ENCODE data around the gene IFRD2. TPM values are rescaled to one million over a fixed set of nuclear protein-coding genes. Genes with fewer than 3 reads are reported as not detected.

The IFRD2 gene
- total and polyA plus RNA-seq, 2 donors (not counting 1 experiment from before 2014, with no cell fraction given), result 28.1 to 51.0 TPM

DNA sequence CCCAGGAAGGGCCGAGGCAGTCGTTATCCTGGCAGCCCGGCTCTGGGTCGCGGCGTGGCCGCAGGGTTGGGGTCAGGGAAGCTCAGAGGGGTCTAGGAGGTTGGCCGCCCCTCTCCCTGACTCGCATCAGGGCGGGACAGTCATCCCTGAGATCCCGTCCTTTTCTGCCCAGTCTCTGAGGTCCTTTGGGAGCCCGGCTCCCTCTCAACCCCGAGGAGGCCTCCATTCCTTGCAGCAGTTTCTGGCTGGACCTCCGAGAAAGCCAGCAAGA, 29.8 kb upstream of the IFRD2 start:
- Histone ChIP-seq H3K27me3 (ENCODE audit: control insufficient read depth, insufficient read depth, low read length) (no peaks in the 10 kb centered on the region), H2AFZ (ENCODE audit: low read length) (peak overlapping the region; percentile 48), H3K4me2 (ENCODE audit: extremely low read depth, insufficient read depth, low read length) (peak overlapping the region; percentile 54), H3K4me1 (ENCODE audit: control insufficient read depth, extremely low read depth, insufficient read depth, low read length) (peaks cover 7% of the 10 kb centered on the region), H4K20me1 (ENCODE audit: control insufficient read depth, extremely low read depth, insufficient read depth, low read length) (no peaks in the 10 kb centered on the region), H3K36me3 (ENCODE audit: control insufficient read depth, insufficient read depth, low read length) (peaks cover 19% of the 10 kb centered on the region), H3K9me3 (ENCODE audit: control insufficient read depth, insufficient read depth, low read depth, low read length) (no peaks in the 10 kb centered on the region), H3K79me2 (ENCODE audit: control insufficient read depth, insufficient read depth, low read length) (peaks cover 27% of the 10 kb centered on the region), H3K27ac (ENCODE audit: insufficient read depth, low read length) (peak overlapping the region; percentile 99), H3K9ac (ENCODE audit: insufficient read depth, low read length) (peak overlapping the region; percentile 57), H3K4me3 (replicated peaks in 1 of 4; ENCODE audit: control extremely low read depth in 1 of 4, insufficient read depth in 1 of 4, low read depth in 3 of 4, low read length in 4 of 4) (peak overlapping the region; percentile 30 to 69 (median 65))
- no peak for DNase-seq (ENCODE audit: low read depth in 2 of 2)
- no peak for TF ChIP-seq EZH2 (IDR thresholded peaks at IDR 0.05; ENCODE audit: low read length, missing control alignments)

DNA sequence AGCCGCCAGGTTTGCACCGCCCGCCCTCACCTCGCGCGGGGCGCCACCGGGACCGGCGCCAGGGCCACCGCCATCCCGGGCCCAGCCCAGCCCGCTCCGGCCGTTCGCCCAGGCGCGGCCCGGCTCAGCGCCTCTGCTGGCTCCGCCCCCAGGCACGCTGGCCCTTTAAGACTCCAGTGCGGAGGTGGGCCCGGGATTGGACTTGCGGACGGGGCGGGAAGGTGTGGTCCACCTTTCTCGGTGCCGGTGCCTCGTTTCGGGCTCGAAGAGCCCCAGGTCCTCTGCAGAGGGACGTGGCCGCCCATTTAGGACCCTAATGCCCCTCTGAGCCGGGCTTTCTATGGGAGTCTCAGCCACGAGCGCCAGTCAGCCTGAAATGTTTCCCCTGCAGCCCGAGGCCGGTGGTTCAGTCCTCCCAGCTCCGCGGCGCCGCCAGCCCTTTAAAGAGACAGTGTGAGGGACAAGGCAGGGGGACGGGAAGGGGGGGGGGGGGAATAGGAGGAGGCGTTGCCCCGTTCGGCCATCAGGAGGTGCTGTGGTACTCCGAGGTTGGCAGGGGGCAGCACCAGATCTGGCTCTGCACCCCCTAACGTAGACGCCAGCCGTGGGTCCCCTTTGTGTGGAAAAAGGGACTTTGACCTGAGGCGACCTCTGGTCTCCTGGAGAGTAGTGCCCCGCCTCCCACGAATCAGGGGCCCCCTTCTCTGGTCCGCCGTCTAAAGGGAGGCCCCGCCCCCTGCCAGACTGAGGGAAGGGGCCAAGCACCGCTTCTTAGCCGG, 29.3 kb upstream of the IFRD2 start:
- peak; percentile 88 to 89 for DNase-seq (ENCODE audit: low read depth in 2 of 2)
- H3K36me3 ChIP-seq (ENCODE audit: control insufficient read depth, insufficient read depth, low read length), result peaks cover 19% of the 10 kb centered on the region
- no peaks in the 10 kb centered on the region for H3K27me3 ChIP-seq (ENCODE audit: control insufficient read depth, insufficient read depth, low read length)
- H4K20me1 ChIP-seq (ENCODE audit: control insufficient read depth, extremely low read depth, insufficient read depth, low read length), result no peaks in the 10 kb centered on the region
- TF ChIP-seq EZH2 (IDR thresholded peaks at IDR 0.05; ENCODE audit: low read length, missing control alignments), result no peak
- TF ChIP-seq, protein P1, sequence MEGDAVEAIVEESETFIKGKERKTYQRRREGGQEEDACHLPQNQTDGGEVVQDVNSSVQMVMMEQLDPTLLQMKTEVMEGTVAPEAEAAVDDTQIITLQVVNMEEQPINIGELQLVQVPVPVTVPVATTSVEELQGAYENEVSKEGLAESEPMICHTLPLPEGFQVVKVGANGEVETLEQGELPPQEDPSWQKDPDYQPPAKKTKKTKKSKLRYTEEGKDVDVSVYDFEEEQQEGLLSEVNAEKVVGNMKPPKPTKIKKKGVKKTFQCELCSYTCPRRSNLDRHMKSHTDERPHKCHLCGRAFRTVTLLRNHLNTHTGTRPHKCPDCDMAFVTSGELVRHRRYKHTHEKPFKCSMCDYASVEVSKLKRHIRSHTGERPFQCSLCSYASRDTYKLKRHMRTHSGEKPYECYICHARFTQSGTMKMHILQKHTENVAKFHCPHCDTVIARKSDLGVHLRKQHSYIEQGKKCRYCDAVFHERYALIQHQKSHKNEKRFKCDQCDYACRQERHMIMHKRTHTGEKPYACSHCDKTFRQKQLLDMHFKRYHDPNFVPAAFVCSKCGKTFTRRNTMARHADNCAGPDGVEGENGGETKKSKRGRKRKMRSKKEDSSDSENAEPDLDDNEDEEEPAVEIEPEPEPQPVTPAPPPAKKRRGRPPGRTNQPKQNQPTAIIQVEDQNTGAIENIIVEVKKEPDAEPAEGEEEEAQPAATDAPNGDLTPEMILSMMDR (conservative IDR thresholded peaks at IDR 0.05 in 1 of 2, IDR thresholded peaks at IDR 0.05 in 1 of 2; ENCODE audit: low read depth in 1 of 2, low read length in 2 of 2), result peak; percentile 11 to 41
- H3K9me3 ChIP-seq (ENCODE audit: control insufficient read depth, insufficient read depth, low read depth, low read length), result no peaks in the 10 kb centered on the region
- H3K4me3 ChIP-seq (replicated peaks in 1 of 4; ENCODE audit: control extremely low read depth in 1 of 4, insufficient read depth in 1 of 4, low read depth in 3 of 4, low read length in 4 of 4), result peak overlapping the region; percentile 64 to 69 (median 66)
- H3K9ac ChIP-seq (ENCODE audit: insufficient read depth, low read length), result peak overlapping the region; percentile 99
- H3K4me1 ChIP-seq (ENCODE audit: control insufficient read depth, extremely low read depth, insufficient read depth, low read length), result peaks cover 7% of the 10 kb centered on the region
- peak overlapping the region; percentile 95 for H2AFZ ChIP-seq (ENCODE audit: low read length)
- peak overlapping the region; percentile 99 for H3K27ac ChIP-seq (ENCODE audit: insufficient read depth, low read length)
- H3K79me2 ChIP-seq (ENCODE audit: control insufficient read depth, insufficient read depth, low read length), result peaks cover 23% of the 10 kb centered on the region
- peak overlapping the region; percentile 69 for H3K4me2 ChIP-seq (ENCODE audit: extremely low read depth, insufficient read depth, low read length)

DNA sequence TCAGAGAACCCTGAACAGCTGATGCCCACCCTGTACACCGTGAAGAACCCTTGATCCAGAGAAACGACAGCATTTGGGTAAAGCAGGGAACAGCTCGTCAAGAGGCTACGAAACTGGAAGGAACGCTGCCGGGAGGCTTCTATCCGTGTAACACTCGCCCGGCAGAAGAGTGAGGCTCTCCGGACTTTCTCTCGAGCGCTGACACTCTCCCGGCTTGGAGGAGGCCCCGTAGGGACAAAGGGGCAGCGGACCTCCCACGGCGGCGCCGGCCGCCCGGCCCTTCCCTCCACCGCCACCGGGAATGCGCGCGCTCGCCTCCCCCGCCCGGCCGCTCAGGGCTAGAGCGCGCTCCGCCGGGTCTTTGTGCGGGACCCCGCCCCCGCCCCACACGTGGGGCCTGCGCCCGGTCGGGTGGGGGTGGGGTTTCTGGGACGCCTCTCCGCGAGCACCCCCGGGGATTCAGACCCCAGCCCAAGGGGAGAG, 28.7 kb upstream of the IFRD2 start:
- peaks cover 23% of the 10 kb centered on the region for H3K79me2 ChIP-seq (ENCODE audit: control insufficient read depth, insufficient read depth, low read length)
- peak overlapping the region; percentile 64 to 84 (median 68) for H3K4me3 ChIP-seq (replicated peaks in 1 of 4; ENCODE audit: control extremely low read depth in 1 of 4, insufficient read depth in 1 of 4, low read depth in 3 of 4, low read length in 4 of 4)
- peak overlapping the region; percentile 99 for H3K9ac ChIP-seq (ENCODE audit: insufficient read depth, low read length)
- H3K4me2 ChIP-seq (ENCODE audit: extremely low read depth, insufficient read depth, low read length), result peak overlapping the region; percentile 87
- no peaks in the 10 kb centered on the region for H3K9me3 ChIP-seq (ENCODE audit: control insufficient read depth, insufficient read depth, low read depth, low read length)
- peak; percentile 65 for DNase-seq (ENCODE audit: low read depth in 2 of 2)
- TF ChIP-seq, protein P1 (conservative IDR thresholded peaks at IDR 0.05 in 1 of 2, IDR thresholded peaks at IDR 0.05 in 1 of 2; ENCODE audit: low read depth in 1 of 2, low read length in 2 of 2), result no peak
- no peak for TF ChIP-seq EZH2 (IDR thresholded peaks at IDR 0.05; ENCODE audit: low read length, missing control alignments)
- peaks cover 7% of the 10 kb centered on the region for H3K4me1 ChIP-seq (ENCODE audit: control insufficient read depth, extremely low read depth, insufficient read depth, low read length)
- peaks cover 19% of the 10 kb centered on the region for H3K36me3 ChIP-seq (ENCODE audit: control insufficient read depth, insufficient read depth, low read length)
- H3K27me3 ChIP-seq (ENCODE audit: control insufficient read depth, insufficient read depth, low read length), result no peaks in the 10 kb centered on the region
- peak overlapping the region; percentile 99 for H3K27ac ChIP-seq (ENCODE audit: insufficient read depth, low read length)
- H4K20me1 ChIP-seq (ENCODE audit: control insufficient read depth, extremely low read depth, insufficient read depth, low read length), result no peaks in the 10 kb centered on the region
- H2AFZ ChIP-seq (ENCODE audit: low read length), result no peak overlapping the region
